ENCODE measurements around the gene SERINC1.

SERINC1 gene

DNA sequence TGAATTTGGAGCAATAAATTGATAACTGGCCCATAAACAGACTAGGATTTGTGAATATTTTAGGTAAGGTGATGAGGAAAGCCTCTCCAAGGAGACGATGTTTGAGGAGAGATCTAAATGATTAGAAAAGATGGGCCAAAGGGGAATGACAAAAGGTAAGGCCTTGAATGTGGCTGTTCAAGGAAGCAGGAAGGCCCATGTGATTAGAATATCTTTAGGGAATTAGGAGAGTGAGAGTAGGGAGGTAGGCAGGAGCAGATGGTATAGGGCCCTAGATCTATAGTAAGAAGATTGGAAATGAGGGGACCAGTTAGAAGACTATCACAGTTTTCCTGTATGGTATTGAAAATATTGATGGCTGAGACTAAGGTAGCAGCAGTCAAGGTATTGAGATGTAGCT, 65.4 kb downstream of the SERINC1 start:
- H3K4me3 ChIP-seq (ENCODE audit: low read length) = no peak overlapping the region
- H3K9me3 ChIP-seq (ENCODE audit: control insufficient read depth, low read depth, low read length) = no peaks in the 10 kb centered on the region
- no peaks in the 10 kb centered on the region for H3K36me3 ChIP-seq (ENCODE audit: control insufficient read depth, low read depth, low read length)
- peaks cover 3% of the 10 kb centered on the region for H3K27me3 ChIP-seq (ENCODE audit: control insufficient read depth, insufficient read depth, low read length)
- H3K4me1 ChIP-seq (ENCODE audit: control insufficient read depth, low read depth, low read length) = peaks cover 8% of the 10 kb centered on the region
- H3K27ac ChIP-seq (ENCODE audit: low read length) = no peak overlapping the region
- H3K9ac ChIP-seq (ENCODE audit: low read length) = no peak overlapping the region

GRCh38 chr6:122405417-122405816, 66.2 kb downstream of the SERINC1 start:
- Histone ChIP-seq H3K4me3 (ENCODE audit: low read length) (no peak overlapping the region), H3K9ac (ENCODE audit: low read length) (no peak overlapping the region), H3K27ac (ENCODE audit: low read length) (no peak overlapping the region), H3K4me1 (ENCODE audit: control insufficient read depth, low read depth, low read length) (peaks cover 8% of the 10 kb centered on the region), H3K36me3 (ENCODE audit: control insufficient read depth, low read depth, low read length) (no peaks in the 10 kb centered on the region), H3K9me3 (ENCODE audit: control insufficient read depth, low read depth, low read length) (no peaks in the 10 kb centered on the region), H3K27me3 (ENCODE audit: control insufficient read depth, insufficient read depth, low read length) (peaks cover 11% of the 10 kb centered on the region)

GRCh38 chr6:122404444-122404843, 67.2 kb downstream of the SERINC1 start:
- Histone ChIP-seq H3K9me3 (ENCODE audit: control insufficient read depth, low read depth, low read length) (no peaks in the 10 kb centered on the region), H3K36me3 (ENCODE audit: control insufficient read depth, low read depth, low read length) (no peaks in the 10 kb centered on the region), H3K4me3 (ENCODE audit: low read length) (no peak overlapping the region), H3K4me1 (ENCODE audit: control insufficient read depth, low read depth, low read length) (peaks cover 8% of the 10 kb centered on the region), H3K27me3 (ENCODE audit: control insufficient read depth, insufficient read depth, low read length) (peaks cover 14% of the 10 kb centered on the region), H3K27ac (ENCODE audit: low read length) (no peak overlapping the region), H3K9ac (ENCODE audit: low read length) (no peak overlapping the region)

DNA sequence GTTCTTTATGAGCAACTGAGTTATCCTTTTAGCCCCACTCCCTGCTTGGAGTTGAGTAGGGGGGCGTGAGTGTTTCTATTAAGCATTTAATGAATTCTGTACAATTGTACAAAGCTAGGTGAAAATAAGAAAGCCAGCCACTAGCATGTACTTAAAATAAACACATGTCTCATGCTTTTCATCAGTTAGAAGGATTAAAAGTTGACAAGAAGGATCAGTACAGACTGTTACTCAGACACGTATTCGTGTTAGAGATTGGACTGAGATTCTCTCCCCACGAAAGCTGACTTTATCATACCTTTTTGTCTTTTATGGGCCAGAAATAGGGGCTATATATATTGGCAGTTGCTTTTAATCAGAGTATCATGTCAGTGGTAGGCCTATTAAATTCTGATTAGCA, 70.5 kb downstream of the SERINC1 start:
- Histone ChIP-seq H3K4me3 (ENCODE audit: low read length) (peak overlapping the region; percentile 93), H3K9me3 (ENCODE audit: control insufficient read depth, low read depth, low read length) (no peaks in the 10 kb centered on the region), H3K4me1 (ENCODE audit: control insufficient read depth, low read depth, low read length) (peaks cover 7% of the 10 kb centered on the region), H3K9ac (ENCODE audit: low read length) (no peak overlapping the region), H3K27me3 (ENCODE audit: control insufficient read depth, insufficient read depth, low read length) (peaks cover 41% of the 10 kb centered on the region), H3K36me3 (ENCODE audit: control insufficient read depth, low read depth, low read length) (no peaks in the 10 kb centered on the region), H3K27ac (ENCODE audit: low read length) (no peak overlapping the region)

DNA sequence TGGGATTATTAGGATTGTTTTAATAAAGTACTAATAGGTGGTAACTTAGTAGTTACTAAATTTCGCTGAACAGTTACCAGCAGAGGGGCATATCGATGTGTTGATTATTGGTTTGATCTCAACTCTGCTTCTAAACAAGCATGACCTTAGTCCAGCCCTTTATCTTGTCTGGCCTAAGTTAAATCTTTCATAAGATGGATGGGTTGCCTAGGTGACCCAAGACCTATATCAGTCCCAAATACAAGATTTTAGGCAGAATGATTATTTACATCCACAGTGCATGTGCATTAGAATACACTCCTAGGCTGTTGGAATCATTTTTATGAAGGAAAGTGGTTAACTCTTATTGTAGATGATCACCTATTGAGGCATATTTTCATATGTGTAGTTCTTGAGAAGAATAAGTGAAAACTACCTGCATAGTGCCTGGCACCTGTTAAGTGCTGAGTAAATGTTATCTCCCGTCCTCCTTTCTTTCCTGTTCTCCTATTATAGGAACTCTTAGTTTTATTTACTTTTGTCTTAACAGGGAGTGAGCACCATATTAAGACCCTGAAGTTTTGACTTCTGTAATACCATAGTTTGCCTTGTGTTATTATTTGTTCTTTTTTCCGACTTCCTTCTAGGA, 71.0 kb downstream of the SERINC1 start:
- H3K4me3 ChIP-seq (ENCODE audit: low read length) = peak overlapping the region; percentile 93
- H3K4me1 ChIP-seq (ENCODE audit: control insufficient read depth, low read depth, low read length) = peaks cover 1% of the 10 kb centered on the region
- peak overlapping the region; percentile 89 for H3K9ac ChIP-seq (ENCODE audit: low read length)
- H3K36me3 ChIP-seq (ENCODE audit: control insufficient read depth, low read depth, low read length) = no peaks in the 10 kb centered on the region
- H3K9me3 ChIP-seq (ENCODE audit: control insufficient read depth, low read depth, low read length) = no peaks in the 10 kb centered on the region
- H3K27me3 ChIP-seq (ENCODE audit: control insufficient read depth, insufficient read depth, low read length) = peaks cover 46% of the 10 kb centered on the region
- H3K27ac ChIP-seq (ENCODE audit: low read length) = no peak overlapping the region

GRCh38 chr6:122400121-122400450, 71.5 kb downstream of the SERINC1 start:
- Histone ChIP-seq H3K9ac (ENCODE audit: low read length) (peak overlapping the region; percentile 89), H3K9me3 (ENCODE audit: control insufficient read depth, low read depth, low read length) (no peaks in the 10 kb centered on the region), H3K27ac (ENCODE audit: low read length) (no peak overlapping the region), H3K36me3 (ENCODE audit: control insufficient read depth, low read depth, low read length) (no peaks in the 10 kb centered on the region), H3K4me3 (ENCODE audit: low read length) (peak overlapping the region; percentile 93), H3K4me1 (ENCODE audit: control insufficient read depth, low read depth, low read length) (no peaks in the 10 kb centered on the region), H3K27me3 (ENCODE audit: control insufficient read depth, insufficient read depth, low read length) (peaks cover 51% of the 10 kb centered on the region)

- H3K27me3 ChIP-seq (ENCODE audit: control insufficient read depth, insufficient read depth, low read length) = peaks cover 56% of the 10 kb centered on the region
- no peaks in the 10 kb centered on the region for H3K4me1 ChIP-seq (ENCODE audit: control insufficient read depth, low read depth, low read length)
- no peak within 1 kb of the TSS for H3K27ac ChIP-seq (ENCODE audit: low read length)
- no peaks in the 10 kb centered on the region for H3K36me3 ChIP-seq (ENCODE audit: control insufficient read depth, low read depth, low read length)
- peak within 1 kb of the TSS; percentile 93 for H3K4me3 ChIP-seq (ENCODE audit: low read length)
- H3K9ac ChIP-seq (ENCODE audit: low read length) = peak within 1 kb of the TSS; percentile 89
- no peaks in the 10 kb centered on the region for H3K9me3 ChIP-seq (ENCODE audit: control insufficient read depth, low read depth, low read length)
Observed at GRCh38 chr6:122399348-122400120, 72.1 kb downstream of the SERINC1 start, which contains the start of gene HSF2. HSF2 (plus strand) TSS chr6:122399652; CDS start chr6:122399738, 86 bp downstream.

- no peak overlapping the region for H3K27ac ChIP-seq (ENCODE audit: low read length)
- peaks cover 62% of the 10 kb centered on the region for H3K27me3 ChIP-seq (ENCODE audit: control insufficient read depth, insufficient read depth, low read length)
- H3K9me3 ChIP-seq (ENCODE audit: control insufficient read depth, low read depth, low read length) = no peaks in the 10 kb centered on the region
- H3K9ac ChIP-seq (ENCODE audit: low read length) = no peak overlapping the region
- H3K4me3 ChIP-seq (ENCODE audit: low read length) = peak overlapping the region; percentile 26
- no peaks in the 10 kb centered on the region for H3K36me3 ChIP-seq (ENCODE audit: control insufficient read depth, low read depth, low read length)
- H3K4me1 ChIP-seq (ENCODE audit: control insufficient read depth, low read depth, low read length) = no peaks in the 10 kb centered on the region
Observed at GRCh38 chr6:122399055-122399347, 72.6 kb downstream of the SERINC1 start.

- Histone ChIP-seq H3K27me3 (ENCODE audit: control insufficient read depth, insufficient read depth, low read length) (peaks cover 97% of the 10 kb centered on the region), H3K27ac (ENCODE audit: low read length) (no peak overlapping the region), H3K4me1 (ENCODE audit: control insufficient read depth, low read depth, low read length) (peaks cover 4% of the 10 kb centered on the region), H3K36me3 (ENCODE audit: control insufficient read depth, low read depth, low read length) (no peaks in the 10 kb centered on the region), H3K9me3 (ENCODE audit: control insufficient read depth, low read depth, low read length) (no peaks in the 10 kb centered on the region), H3K9ac (ENCODE audit: low read length) (no peak overlapping the region), H3K4me3 (ENCODE audit: low read length) (no peak overlapping the region)
Observed at GRCh38 chr6:122394016-122394415, 77.6 kb downstream of the SERINC1 start.

DNA sequence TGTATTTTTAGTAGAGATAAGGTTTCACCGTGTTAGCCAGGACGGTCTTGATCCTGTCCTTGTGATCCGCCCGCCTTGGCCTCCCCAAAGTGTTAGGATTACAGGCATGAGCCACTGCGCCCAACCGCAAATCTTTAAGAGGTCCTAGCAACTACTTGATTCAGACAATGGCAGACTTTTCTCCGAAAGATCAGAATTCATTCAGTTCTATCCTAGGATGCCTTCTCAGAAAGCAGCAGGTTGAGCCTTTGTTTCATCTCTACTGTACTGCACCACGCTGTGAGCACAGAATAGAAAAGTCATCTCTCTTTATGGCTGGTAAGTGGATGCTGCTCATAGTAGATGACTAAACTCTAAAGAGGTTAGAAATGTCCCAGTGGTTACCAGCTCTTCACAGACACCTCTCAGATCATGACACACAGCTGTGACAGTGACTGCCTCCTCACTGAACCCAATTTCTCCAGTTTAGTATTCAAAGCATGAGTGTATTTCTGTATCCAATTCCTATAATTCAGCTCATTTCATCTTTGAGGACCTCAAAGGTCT, 78.2 kb downstream of the SERINC1 start:
- Histone ChIP-seq H3K27me3 (ENCODE audit: control insufficient read depth, insufficient read depth, low read length) (peaks cover 99% of the 10 kb centered on the region), H3K9me3 (ENCODE audit: control insufficient read depth, low read depth, low read length) (no peaks in the 10 kb centered on the region), H3K36me3 (ENCODE audit: control insufficient read depth, low read depth, low read length) (no peaks in the 10 kb centered on the region), H3K4me1 (ENCODE audit: control insufficient read depth, low read depth, low read length) (peaks cover 4% of the 10 kb centered on the region), H3K27ac (ENCODE audit: low read length) (no peak overlapping the region), H3K4me3 (ENCODE audit: low read length) (no peak overlapping the region), H3K9ac (ENCODE audit: low read length) (no peak overlapping the region)

All from iPS-18a (cell line).